Measurements from ENCODE around the gene WEE1. TPM values are rescaled to one million over a fixed set of nuclear protein-coding genes. Genes with fewer than 3 reads are reported as not detected.
"Not testable (repeated sequence)": the region's sequence is repeated elsewhere in the genome, so short reads cannot be mapped to it uniquely, and the experiment has no call there.

Gene WEE1
- total RNA-seq, 1 donor from 2014 or later: 37.8 TPM

DNA sequence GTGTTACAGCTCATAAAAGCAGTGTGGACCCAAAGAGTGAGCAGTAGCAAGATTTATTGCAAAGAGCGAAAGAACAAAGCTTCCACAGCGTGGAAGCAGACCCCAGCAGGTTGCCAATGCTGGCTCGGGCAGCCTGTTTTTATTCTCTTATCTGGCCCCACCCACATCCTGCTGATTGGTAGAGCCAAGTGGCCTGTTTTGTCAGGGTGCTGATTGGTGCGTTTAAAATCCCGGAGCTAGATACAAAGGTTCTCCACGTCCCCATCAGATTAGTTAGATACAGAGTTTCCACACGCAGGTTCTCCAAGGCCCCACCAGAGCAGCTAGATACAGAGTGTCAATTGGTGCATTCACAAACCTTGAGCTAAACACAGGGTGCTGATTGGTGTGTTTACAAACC, 48.9 kb downstream of the WEE1 start:
- DNase-seq (ENCODE audit: low read depth): not testable (repeated sequence)

- not testable (repeated sequence) for DNase-seq (ENCODE audit: low read depth)
Measured at GRCh38 chr11:9623053-9623452, 49.6 kb downstream of the WEE1 start.

DNA sequence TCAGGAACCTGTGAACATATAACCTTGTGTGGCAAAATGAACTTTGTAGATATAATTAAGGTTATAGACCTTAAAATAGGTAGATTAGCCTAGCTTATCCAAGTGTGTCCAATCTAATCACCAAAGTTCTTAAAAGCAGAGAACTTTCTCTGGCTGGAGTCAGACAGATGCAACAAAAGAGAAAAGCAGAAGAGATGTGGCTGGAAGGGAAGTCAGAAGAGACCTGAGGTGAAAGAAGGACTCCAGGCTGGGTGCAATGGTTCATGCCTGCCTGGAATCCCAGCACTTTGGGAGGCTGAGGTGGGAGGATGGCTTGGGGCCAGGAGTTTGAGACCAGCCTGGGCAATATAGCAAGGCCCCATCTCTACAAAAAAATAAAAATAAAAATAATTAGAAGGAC, 51.0 kb downstream of the WEE1 start:
- no peak for DNase-seq (ENCODE audit: low read depth)

DNA sequence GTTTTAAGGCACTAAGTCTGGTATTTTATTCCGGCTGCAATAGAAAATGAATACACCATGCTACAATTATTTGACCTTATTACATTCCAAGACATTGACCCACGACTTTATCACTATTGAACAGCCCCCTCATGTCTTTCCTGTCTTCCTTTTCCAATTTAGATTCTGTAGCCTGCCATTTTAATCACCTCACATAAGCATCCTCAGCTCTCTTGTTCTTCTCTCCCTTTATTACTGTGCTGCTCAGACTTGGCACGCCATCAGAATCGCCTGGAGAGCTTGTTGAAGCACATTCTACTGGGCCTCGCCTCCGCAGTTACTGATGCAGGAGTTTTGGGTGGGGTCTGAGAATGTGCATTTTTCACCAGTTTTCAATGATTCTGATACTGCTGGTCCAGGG, 51.7 kb downstream of the WEE1 start:
- no peak for DNase-seq (ENCODE audit: low read depth)

GRCh38 chr11:9625728-9626127, 52.3 kb downstream of the WEE1 start:
- DNase-seq (ENCODE audit: low read depth): no peak

- no peak for DNase-seq (ENCODE audit: low read depth)
Measured at GRCh38 chr11:9626496-9627394, 53.3 kb downstream of the WEE1 start.

DNA sequence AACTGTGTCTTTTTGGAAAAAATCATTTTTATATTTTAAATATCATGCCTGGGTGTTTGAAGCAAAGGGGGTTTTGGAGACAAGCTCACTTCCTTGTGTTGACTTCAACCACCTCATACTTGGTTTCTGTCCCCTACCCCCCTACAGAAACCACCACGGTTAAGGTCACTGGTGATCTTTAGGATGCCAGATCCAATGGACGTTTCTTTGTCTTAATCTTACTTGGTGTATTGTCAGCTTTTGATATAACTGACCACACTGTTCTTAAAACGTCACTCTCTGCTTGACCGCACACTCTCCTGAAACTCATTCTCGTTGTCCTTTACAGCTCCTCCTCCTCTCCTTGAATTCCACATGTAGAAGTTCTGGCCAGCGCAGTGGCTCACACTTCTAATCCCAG, 55.6 kb downstream of the WEE1 start:
- DNase-seq (ENCODE audit: low read depth): no peak

DNA sequence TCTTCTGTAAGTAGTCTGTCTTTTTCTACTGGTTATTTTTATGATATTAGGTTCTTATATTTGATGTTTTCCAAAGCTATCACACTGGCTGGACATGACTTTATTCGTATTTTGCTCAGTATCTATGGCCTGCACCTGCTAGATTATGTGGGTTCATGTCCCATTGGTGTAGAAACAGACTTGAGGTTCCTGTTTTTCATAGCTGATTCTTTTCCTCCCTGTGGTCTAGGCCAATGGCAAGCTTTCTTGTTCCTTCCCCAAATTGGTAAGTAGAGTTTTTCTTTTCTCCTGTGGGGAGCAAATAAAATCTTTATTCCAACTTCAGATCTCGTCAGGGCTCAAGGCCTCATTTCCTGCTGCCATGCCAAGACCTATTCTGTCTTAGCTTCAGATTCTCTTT, 60.2 kb downstream of the WEE1 start:
- DNase-seq (ENCODE audit: low read depth): no peak

GRCh38 chr11:9636691-9637090, 63.2 kb downstream of the WEE1 start:
- DNase-seq (ENCODE audit: low read depth): no peak

GRCh38 chr11:9639099-9639498, 65.6 kb downstream of the WEE1 start:
- no peak for DNase-seq (ENCODE audit: low read depth)

Other genes with a start within 250 kb of the WEE1 start
- 129 and 159 TPM in 2 replicates for gene IPO7, start 189.0 kb upstream of the WEE1 start, total RNA-seq
- 25.5 and 40.0 TPM in 2 replicates for gene ZNF143, start 112.7 kb upstream of the WEE1 start, total RNA-seq
- gene SWAP70, start 90.4 kb downstream of the WEE1 start, total RNA-seq: 29.2 and 42.7 TPM in 2 replicates